HG03103 (cell line): ENCODE results near the gene IRX2.

Experiments
- ATAC-seq: cut with Tn5 transposase; IDR thresholded peaks from one replicate; pipeline ENCODE4 v1.9.1; 2021; ENCODE audit warnings: low read depth; ENCODE audit not compliant: unreplicated experiment

Gene IRX2

DNA sequence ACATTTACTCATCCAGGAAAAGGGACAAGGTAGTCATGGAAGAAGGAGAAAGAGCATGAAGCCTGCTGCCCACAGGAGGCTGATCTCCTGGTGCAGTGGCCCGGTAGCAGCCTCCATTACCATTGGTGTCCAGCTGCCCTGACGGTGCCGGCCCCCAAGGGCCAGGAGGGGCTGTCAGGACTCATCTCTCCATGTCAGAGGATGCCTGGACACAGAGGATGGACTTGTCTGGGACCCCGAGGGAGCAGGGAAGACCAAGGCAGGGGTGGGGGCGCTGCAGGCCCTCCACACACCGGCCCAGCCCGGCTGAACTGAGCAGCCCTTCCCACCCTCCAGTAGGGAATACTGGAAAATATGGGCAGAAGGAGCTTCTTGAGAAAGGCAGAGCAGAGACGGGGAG, 52.2 kb downstream of the IRX2 start:
- no peak for ATAC-seq

DNA sequence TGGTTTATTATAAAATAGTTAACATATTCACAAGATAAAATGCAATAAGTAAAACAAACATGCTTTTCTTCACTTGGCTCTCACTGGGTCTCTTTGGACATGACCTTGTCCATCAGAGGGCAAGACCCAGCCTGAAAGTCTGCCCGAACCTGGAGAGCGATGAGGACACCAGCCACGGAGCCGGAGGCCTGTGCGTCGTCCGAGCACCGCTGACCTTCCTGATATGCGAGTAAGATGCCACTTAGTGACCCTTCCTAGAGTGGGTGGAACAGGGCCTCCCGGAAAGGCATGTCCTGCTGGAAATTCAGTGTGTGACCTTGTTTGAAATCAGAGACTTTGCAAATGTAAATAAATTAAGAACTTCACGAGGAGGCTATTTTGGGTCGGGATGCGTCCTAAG, 52.9 kb downstream of the IRX2 start:
- ATAC-seq: no peak

DNA sequence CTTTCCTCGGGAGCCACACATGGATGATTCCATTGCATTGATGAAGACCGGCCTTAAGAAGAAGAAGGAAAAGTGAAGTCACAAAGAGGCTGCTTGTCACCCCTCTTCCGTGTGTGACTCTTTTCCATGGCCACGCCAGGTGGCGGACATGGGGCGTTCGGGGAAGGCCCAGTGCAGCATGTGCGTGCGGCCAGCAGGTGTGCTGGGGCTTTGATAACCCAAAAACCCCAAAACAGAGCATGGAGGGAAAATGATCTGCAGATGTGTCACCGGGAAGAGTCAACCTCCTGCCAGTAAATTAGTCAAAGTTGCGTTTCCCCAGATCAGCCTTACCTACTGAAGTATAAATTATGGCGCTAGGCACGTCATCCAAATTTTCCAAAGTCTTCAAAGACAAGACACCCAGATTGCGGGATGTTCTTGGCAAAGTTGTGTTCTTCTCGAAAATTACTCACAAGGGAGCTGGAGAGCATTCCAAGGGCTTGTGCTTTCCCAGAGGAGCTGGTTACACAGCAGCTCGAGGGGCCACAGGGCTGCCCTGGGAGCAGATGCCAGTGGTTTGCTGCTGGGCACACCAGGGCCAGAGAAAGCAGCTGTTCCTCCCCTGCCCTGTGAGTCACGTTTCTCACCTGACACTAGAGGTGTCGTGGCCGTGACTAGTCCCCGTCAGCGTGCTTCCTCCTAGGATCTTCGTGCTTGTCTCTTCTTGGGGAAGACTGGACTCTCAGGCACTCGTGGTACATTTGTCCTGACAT, 53.9 kb downstream of the IRX2 start:
- ATAC-seq: no peak

DNA sequence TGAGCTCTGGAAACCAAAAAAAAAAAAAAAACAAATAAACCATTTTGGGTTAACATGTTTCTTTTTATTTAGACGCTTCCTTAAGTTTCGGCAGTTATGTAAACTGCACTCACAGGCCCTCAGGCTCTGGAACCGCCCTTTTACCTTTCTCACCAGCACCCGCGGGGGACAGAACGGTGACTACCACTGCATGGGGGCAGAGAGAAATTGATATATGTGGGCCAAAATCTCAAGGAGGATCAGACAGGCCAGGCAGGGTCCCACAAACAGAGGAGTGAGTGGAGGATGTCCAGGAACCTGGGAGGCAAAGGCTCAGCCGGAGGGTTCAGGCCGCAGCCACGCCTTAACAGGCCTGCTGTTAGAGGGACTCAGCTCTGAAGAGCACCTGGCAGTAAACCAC, 54.4 kb downstream of the IRX2 start:
- no peak for ATAC-seq
